Measurements from ENCODE around the gene COQ4.

- TF ChIP-seq ZNF331 (CRISPR knock-in tag; IDR thresholded peaks at IDR 0.05; ENCODE audit: low read depth): no peak
- TF ChIP-seq EZH2 (IDR thresholded peaks at IDR 0.05; ENCODE audit: low read depth, unreplicated experiment): no peak
Measured at GRCh38 chr9:128333451-128333869, 10.8 kb downstream of the COQ4 start.
